Endodermal cell (in vitro differentiated cells): ENCODE results near the gene TGM1. TPM values are rescaled to one million over a fixed set of nuclear protein-coding genes. Genes with fewer than 3 reads are reported as not detected.

Experiments
- DNase-seq: peaks from one replicate; pipeline ENCODE4 v3.0.0-alpha.2; 2017
- H3K27ac ChIP-seq: 2 replicates; pipeline ENCODE4 v1.5.1; 2013; ENCODE audit warnings: mild to moderate bottlenecking, low read depth, low read length, moderate library complexity
- H3K27me3 ChIP-seq: 2 replicates; pipeline ENCODE4 v1.6.1; 2013; ENCODE audit warnings: mild to moderate bottlenecking, low read length, moderate library complexity; ENCODE audit not compliant: insufficient read depth, control insufficient read depth, poor library complexity, severe bottlenecking
- H3K36me3 ChIP-seq: 2 replicates; pipeline ENCODE4 v1.7.0; 2013; ENCODE audit warnings: mild to moderate bottlenecking, low read length, moderate library complexity; ENCODE audit not compliant: control insufficient read depth, insufficient read depth
- H3K4me1 ChIP-seq: one replicate; pipeline ENCODE4 v1.7.0; 2013; ENCODE audit warnings: low read length; ENCODE audit not compliant: control insufficient read depth, insufficient read depth
- H3K4me3 ChIP-seq: 2 replicates; pipeline ENCODE4 v1.5.1; 2013; ENCODE audit warnings: mild to moderate bottlenecking, low read length, moderate library complexity
- H3K9ac ChIP-seq: 2 replicates; pipeline ENCODE4 v1.6.1; 2013; ENCODE audit warnings: mild to moderate bottlenecking, low read length, moderate library complexity; ENCODE audit not compliant: poor library complexity, severe bottlenecking; ENCODE audit errors: extremely low read depth
- H3K9me3 ChIP-seq: 2 replicates; pipeline ENCODE4 v1.6.1; 2013; ENCODE audit warnings: mild to moderate bottlenecking, low read length, moderate library complexity; ENCODE audit not compliant: control insufficient read depth
- H3K27ac Mint-ChIP-seq: 2 replicates; pipeline ENCODE4 v1.8.0; 2020; ENCODE audit warnings: mixed read lengths
- H3K27me3 Mint-ChIP-seq: 2 replicates; pipeline ENCODE4 v1.8.0; 2021; ENCODE audit warnings: mild to moderate bottlenecking, mixed read lengths; ENCODE audit not compliant: insufficient read depth
- H3K36me3 Mint-ChIP-seq: 2 replicates; pipeline ENCODE4 v1.8.0; 2020; ENCODE audit warnings: low read depth, mixed read lengths
- H3K4me1 Mint-ChIP-seq: 2 replicates; pipeline ENCODE4 v1.8.0; 2020; ENCODE audit warnings: mixed read lengths
- H3K4me3 Mint-ChIP-seq: 2 replicates; pipeline ENCODE4 v1.8.0; 2020; ENCODE audit warnings: mild to moderate bottlenecking, moderate library complexity, mixed read lengths
- H3K9me3 Mint-ChIP-seq: 2 replicates; pipeline ENCODE4 v1.8.0; 2020; ENCODE audit warnings: mild to moderate bottlenecking, mixed read lengths
- WGBS, 2 experiments: methylation state at CpG; one replicate each; pipeline versions ENCODE4 v1.1.5 to v1.1.7; 2013; ENCODE audit warnings: missing lambda C conversion rate in 2 of 2, mixed read lengths in 1 of 2; ENCODE audit not compliant: insufficient coverage in 1 of 2, insufficient read length in 1 of 2; 5-methylcytosine and 5-hydroxymethylcytosine counted together
- total RNA-seq, 2 donors: library from RNA; stranded (reverse); fragmentation: NEBNext Ultra II Directional in 1 of 2; extraction: Animal tissue kit (Norgen Biotek cat#: 25700) in 1 of 2; gene quantifications; 2 replicates in 1 of 2; 3 replicates in 1 of 2; pipeline ENCODE4 v1.2.1, GENCODE V29; 2021
- TF ChIP-seq, protein P1 (sequence below): fragments of 200-600 bp; sonication (generic); conservative IDR thresholded peaks from 2 replicates; pipeline ENCODE4 v1.5.0; 2021; ENCODE audit warnings: antibody characterized with exemption, mild to moderate bottlenecking

Gene TGM1
- total RNA-seq, 2 donors from 2014 or later = 1.6 to 3.4 TPM

DNA sequence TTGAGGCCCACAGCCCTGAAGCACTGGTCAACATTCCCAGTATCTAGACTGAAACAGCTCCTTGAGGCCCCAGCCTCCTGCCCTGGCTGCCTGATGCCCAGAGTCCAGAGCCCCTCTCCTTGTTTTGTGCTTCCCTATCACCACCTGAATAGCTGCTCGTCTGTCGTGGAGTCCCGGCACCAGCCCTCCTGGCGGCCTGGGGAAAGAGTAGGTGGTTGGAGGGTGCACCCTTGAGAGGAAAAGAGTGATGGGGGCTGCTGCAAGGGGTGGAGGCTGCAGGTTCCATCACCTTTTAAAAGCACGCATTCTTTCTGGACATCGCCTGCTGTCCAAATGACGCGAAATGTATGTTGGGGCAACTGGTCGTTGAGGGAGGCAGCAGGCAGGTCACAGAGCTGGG, 5.2 kb upstream of the TGM1 start:
- 92 to 93% methylated on average over 5 to 9 of the region's 9 CpGs for WGBS, 2 experiments
- H3K9me3 Mint-ChIP-seq = no peaks in the 10 kb centered on the region
- Histone ChIP-seq H3K4me1 (no peaks in the 10 kb centered on the region), H3K9me3 (no peaks in the 10 kb centered on the region), H3K27ac (no peak overlapping the region), H3K4me3 (no peak overlapping the region), H3K36me3 (no peaks in the 10 kb centered on the region), H3K27me3 (no peaks in the 10 kb centered on the region), H3K9ac (no peak overlapping the region)
- peaks cover 5% of the 10 kb centered on the region for H3K36me3 Mint-ChIP-seq
- H3K4me1 Mint-ChIP-seq = peaks cover 4% of the 10 kb centered on the region
- H3K4me3 Mint-ChIP-seq = no peak overlapping the region
- TF ChIP-seq, protein P1, sequence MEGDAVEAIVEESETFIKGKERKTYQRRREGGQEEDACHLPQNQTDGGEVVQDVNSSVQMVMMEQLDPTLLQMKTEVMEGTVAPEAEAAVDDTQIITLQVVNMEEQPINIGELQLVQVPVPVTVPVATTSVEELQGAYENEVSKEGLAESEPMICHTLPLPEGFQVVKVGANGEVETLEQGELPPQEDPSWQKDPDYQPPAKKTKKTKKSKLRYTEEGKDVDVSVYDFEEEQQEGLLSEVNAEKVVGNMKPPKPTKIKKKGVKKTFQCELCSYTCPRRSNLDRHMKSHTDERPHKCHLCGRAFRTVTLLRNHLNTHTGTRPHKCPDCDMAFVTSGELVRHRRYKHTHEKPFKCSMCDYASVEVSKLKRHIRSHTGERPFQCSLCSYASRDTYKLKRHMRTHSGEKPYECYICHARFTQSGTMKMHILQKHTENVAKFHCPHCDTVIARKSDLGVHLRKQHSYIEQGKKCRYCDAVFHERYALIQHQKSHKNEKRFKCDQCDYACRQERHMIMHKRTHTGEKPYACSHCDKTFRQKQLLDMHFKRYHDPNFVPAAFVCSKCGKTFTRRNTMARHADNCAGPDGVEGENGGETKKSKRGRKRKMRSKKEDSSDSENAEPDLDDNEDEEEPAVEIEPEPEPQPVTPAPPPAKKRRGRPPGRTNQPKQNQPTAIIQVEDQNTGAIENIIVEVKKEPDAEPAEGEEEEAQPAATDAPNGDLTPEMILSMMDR = no peak
- H3K27me3 Mint-ChIP-seq = no peaks in the 10 kb centered on the region
- no peak for DNase-seq
- H3K27ac Mint-ChIP-seq = no peak overlapping the region

GRCh38 chr14:24267516-24267915, 4.5 kb upstream of the TGM1 start:
- H3K4me3 ChIP-seq = no peak overlapping the region
- Mint-ChIP-seq H3K4me1 (peaks cover 4% of the 10 kb centered on the region), H3K27ac (no peak overlapping the region), H3K27me3 (no peaks in the 10 kb centered on the region), H3K4me3 (no peak overlapping the region), H3K36me3 (peaks cover 5% of the 10 kb centered on the region), H3K9me3 (no peaks in the 10 kb centered on the region)
- DNase-seq = no peak
- H3K9ac ChIP-seq = no peak overlapping the region
- no peaks in the 10 kb centered on the region for H3K27me3 ChIP-seq
- H3K27ac ChIP-seq = no peak overlapping the region
- no peaks in the 10 kb centered on the region for H3K36me3 ChIP-seq
- TF ChIP-seq, protein P1 = no peak
- H3K4me1 ChIP-seq = no peaks in the 10 kb centered on the region
- WGBS, 2 experiments = 95 to 100% methylated on average over 6 to 9 of the region's 9 CpGs
- no peaks in the 10 kb centered on the region for H3K9me3 ChIP-seq

- DNase-seq = no peak
- Mint-ChIP-seq H3K9me3 (no peaks in the 10 kb centered on the region), H3K4me3 (no peak overlapping the region), H3K4me1 (no peaks in the 10 kb centered on the region), H3K36me3 (peaks cover 5% of the 10 kb centered on the region), H3K27ac (no peak overlapping the region), H3K27me3 (no peaks in the 10 kb centered on the region)
- Histone ChIP-seq H3K9me3 (no peaks in the 10 kb centered on the region), H3K36me3 (no peaks in the 10 kb centered on the region), H3K9ac (no peak overlapping the region), H3K27me3 (no peaks in the 10 kb centered on the region), H3K4me1 (no peaks in the 10 kb centered on the region), H3K4me3 (no peak overlapping the region), H3K27ac (no peak overlapping the region)
- WGBS, 2 experiments = 92 to 95% methylated on average over 15 to 18 of the region's 18 CpGs
- TF ChIP-seq, protein P1 = no peak
Measured at GRCh38 chr14:24266344-24267244, 3.6 kb upstream of the TGM1 start.
